Suprapubic skin (tissue), 4 donors: ENCODE results near the gene C1QTNF4.

Experiments used
- POLR2A ChIP-seq, 2 donors: fragments of 450-650 bp; IDR thresholded peaks; one replicate each; pipeline ENCODE4 v1.6.1; 2017; ENCODE audit warnings: antibody characterized with exemption in 2 of 2, mild to moderate bottlenecking in 2 of 2, moderate library complexity in 2 of 2
- POLR2AphosphoS5 ChIP-seq, 3 donors: sonication (generic); formaldehyde crosslinking; IDR thresholded peaks; one replicate each; pipeline ENCODE4 v1.6.1; 2017; ENCODE audit warnings: antibody characterized with exemption in 3 of 3
- TF ChIP-seq, protein P1 (sequence below), 2 donors: fragments of 200-600 bp in 1 of 2; fragments of 450-650 bp in 1 of 2; sonication (generic) in 1 of 2; IDR thresholded peaks; one replicate each; pipeline ENCODE4 v1.5.1; 2016 to 2019; ENCODE audit warnings: antibody characterized with exemption in 2 of 2, mild to moderate bottlenecking in 1 of 2, moderate library complexity in 1 of 2

- TF ChIP-seq, protein P1, sequence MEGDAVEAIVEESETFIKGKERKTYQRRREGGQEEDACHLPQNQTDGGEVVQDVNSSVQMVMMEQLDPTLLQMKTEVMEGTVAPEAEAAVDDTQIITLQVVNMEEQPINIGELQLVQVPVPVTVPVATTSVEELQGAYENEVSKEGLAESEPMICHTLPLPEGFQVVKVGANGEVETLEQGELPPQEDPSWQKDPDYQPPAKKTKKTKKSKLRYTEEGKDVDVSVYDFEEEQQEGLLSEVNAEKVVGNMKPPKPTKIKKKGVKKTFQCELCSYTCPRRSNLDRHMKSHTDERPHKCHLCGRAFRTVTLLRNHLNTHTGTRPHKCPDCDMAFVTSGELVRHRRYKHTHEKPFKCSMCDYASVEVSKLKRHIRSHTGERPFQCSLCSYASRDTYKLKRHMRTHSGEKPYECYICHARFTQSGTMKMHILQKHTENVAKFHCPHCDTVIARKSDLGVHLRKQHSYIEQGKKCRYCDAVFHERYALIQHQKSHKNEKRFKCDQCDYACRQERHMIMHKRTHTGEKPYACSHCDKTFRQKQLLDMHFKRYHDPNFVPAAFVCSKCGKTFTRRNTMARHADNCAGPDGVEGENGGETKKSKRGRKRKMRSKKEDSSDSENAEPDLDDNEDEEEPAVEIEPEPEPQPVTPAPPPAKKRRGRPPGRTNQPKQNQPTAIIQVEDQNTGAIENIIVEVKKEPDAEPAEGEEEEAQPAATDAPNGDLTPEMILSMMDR (IDR thresholded peaks at IDR 0.05), result no peak
- TF ChIP-seq POLR2A (IDR thresholded peaks at IDR 0.05) (no peak), POLR2AphosphoS5 (IDR thresholded peaks at IDR 0.05) (no peak)
Measured at GRCh38 chr11:47586098-47586855, 7.9 kb downstream of the C1QTNF4 start, which contains the start of gene FAM180B.
